Pancreas (tissue), 10 donors: ENCODE data around the gene RAD9A. TPM values are rescaled to one million over a fixed set of nuclear protein-coding genes. Genes with fewer than 3 reads are reported as not detected.
A peak's percentile ranks its signal among the peaks of the same experiment; 100 is the strongest.

Experiments
- ATAC-seq, 4 donors: fragments of 200-7000 bp; cut with Tn5 transposase; one replicate each; pipeline versions ENCODE4 v1.8.0 to v1.9.1; 2020; ENCODE audit warnings: mild to moderate bottlenecking in 4 of 4, moderate library complexity in 4 of 4
- DNase-seq, 6 donors: peaks; one replicate each; pipeline ENCODE4 v3.0.0-alpha.2; 2020
- FAIRE-seq: peaks from 2 replicates; lab custom pipeline; 2012; peaks lifted over from hg19 to GRCh38; lab: Jason Lieb, UNC
- H3K27ac ChIP-seq, 4 donors: fragments of 200-600 bp; sonication (generic); 1 replicate in 3 of 4; 2 replicates in 1 of 4; pipeline versions ENCODE4 v1.5.0 to v1.8.0; 2020
- H3K27me3 ChIP-seq, 4 donors: fragments of 200-600 bp; one replicate each; pipeline ENCODE4 v1.8.0; 2021
- H3K36me3 ChIP-seq, 3 donors: fragments of 200-600 bp; sonication (generic) in 1 of 3; one replicate each; pipeline versions ENCODE4 v1.5.0 to v1.8.0; 2020 to 2021
- H3K4me1 ChIP-seq, 3 donors: fragments of 200-600 bp; one replicate each; pipeline ENCODE4 v1.8.0; 2021
- H3K4me3 ChIP-seq, 4 donors: fragments of 200-600 bp; sonication (generic) in 2 of 4; one replicate each; pipeline versions ENCODE4 v1.5.0 to v1.8.0; 2020 to 2021
- H3K9me3 ChIP-seq, 4 donors: fragments of 200-600 bp; one replicate each; pipeline ENCODE4 v1.8.0; 2021
- WGBS, 2 donors: extraction: QIAGEN DNeasy Blood & Tissue Kit; methylation state at CpG; one replicate each; pipeline ENCODE4 v1.1.7; 2013; 5-methylcytosine and 5-hydroxymethylcytosine counted together
- intact Hi-C, 3 donors: fragments of 100-400 bp; cut with DNase I; formaldehyde crosslinking; loops; one replicate each; pipeline versions ENCODE4 v1.11.1 to v1.14.2; 2022
- polyA plus RNA-seq, 2 donors: library from polyadenylated mRNA; stranded (reverse); fragments of 200-250 nt; gene quantifications; one replicate each; pipeline ENCODE4 v1.2.3, GENCODE V29; 2013
- total RNA-seq, 6 donors: library from RNA; stranded (reverse); fragmentation: NEBNext Ultra II Directional in 4 of 6; extraction: Animal tissue kit (Norgen Biotek cat#: 25700) in 4 of 6; gene quantifications; one replicate each; pipeline versions ENCODE4 v1.2.1 to v1.2.4, GENCODE V29; 2021 to 2023
- TF ChIP-seq, protein P1 (sequence below), 4 donors: fragments of 200-600 bp; sonication (generic) in 3 of 4; IDR thresholded peaks; one replicate each; pipeline versions ENCODE4 v1.5.0 to v1.8.0; 2021; ENCODE audit warnings: antibody characterized with exemption in 4 of 4
- donor health status: healthy with polysubstance abuse.
- donor health status: DM: no; HTN: no; CAD: no; lungs with moderate emphysema.
- donor health status: DM: no; HTN: no; CAD: no.
- donor health status: control.
- donor health status: control.
- donor health status: Bipolar disorder and iron deficiency.
- donor health status: DM: yes; HTN: yes; CAD: no.
- donor health status: DM: no; HTN: no; CAD: no.
- donor health status: DM: no; HTN: no; CAD: no.
- donor health status: DM: yes; HTN: yes; CAD: no.

RAD9A gene
- total and polyA plus RNA-seq, 8 donors, result 9.4 to 45.2 (median 15.0) TPM

DNA sequence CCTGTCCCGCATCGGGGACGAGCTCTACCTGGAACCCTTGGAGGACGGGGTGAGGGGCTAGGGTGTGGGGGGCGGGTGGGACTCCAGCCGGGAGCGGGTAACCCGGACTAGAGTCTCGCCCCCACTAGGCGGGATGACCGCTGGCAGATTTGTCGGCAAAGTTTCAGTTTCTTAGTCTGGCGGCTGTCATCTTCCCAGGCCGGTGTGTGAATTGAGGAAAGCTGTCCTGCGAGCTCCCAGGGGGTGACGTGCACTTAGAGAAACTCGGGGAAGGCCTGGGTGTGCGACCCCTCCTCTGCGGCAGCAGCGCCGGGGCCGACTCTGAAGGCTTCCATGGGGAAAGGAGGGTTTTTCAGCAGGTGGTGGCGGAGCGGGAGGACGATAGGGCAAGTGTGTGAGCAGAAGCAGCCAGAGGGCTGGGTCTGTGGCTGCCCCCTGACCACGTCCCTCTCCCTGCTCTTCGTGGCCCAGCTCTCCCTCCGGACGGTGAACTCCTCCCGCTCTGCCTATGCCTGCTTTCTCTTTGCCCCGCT is 463 bp downstream of the RAD9A start:
- Histone ChIP-seq H3K9me3 (no peaks in the 10 kb centered on the region), H3K27me3 (no peaks in the 10 kb centered on the region), H3K27ac (peak overlapping the region; percentile 41 to 80 (median 76)), H3K4me3 (peak overlapping the region; percentile 70 to 88 (median 82)), H3K36me3 (peaks cover 0 to 1% (median 0%) of the 10 kb centered on the region in 3 donors), H3K4me1 (peaks cover 0 to 9% (median 0%) of the 10 kb centered on the region in 3 donors)
- no peak for FAIRE-seq
- intact Hi-C loops, result no loop called here
- TF ChIP-seq, protein P1, sequence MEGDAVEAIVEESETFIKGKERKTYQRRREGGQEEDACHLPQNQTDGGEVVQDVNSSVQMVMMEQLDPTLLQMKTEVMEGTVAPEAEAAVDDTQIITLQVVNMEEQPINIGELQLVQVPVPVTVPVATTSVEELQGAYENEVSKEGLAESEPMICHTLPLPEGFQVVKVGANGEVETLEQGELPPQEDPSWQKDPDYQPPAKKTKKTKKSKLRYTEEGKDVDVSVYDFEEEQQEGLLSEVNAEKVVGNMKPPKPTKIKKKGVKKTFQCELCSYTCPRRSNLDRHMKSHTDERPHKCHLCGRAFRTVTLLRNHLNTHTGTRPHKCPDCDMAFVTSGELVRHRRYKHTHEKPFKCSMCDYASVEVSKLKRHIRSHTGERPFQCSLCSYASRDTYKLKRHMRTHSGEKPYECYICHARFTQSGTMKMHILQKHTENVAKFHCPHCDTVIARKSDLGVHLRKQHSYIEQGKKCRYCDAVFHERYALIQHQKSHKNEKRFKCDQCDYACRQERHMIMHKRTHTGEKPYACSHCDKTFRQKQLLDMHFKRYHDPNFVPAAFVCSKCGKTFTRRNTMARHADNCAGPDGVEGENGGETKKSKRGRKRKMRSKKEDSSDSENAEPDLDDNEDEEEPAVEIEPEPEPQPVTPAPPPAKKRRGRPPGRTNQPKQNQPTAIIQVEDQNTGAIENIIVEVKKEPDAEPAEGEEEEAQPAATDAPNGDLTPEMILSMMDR (IDR thresholded peaks at IDR 0.05), result no peak
- peak in 2 of 6 donors; percentile 61 to 81 for DNase-seq
- peak; percentile 4 to 27 (median 13) for ATAC-seq
- 3 to 4% methylated on average over 26 to 31 of the region's 31 CpGs for WGBS, 2 donors

DNA sequence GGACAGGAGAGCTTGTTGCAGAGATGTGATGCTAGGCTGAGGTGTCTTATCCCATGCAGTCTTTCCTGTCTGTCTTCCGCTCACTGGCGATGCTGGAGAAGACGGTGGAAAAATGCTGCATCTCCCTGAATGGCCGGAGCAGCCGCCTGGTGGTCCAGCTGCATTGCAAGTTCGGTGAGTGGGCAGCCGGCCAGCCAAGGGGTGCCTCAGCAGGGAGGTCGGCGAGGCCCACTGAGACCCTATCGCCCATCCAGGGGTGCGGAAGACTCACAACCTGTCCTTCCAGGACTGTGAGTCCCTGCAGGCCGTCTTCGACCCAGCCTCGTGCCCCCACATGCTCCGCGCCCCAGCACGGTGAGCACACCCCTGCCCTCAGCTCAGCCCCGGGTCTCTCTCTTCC is 1.7 kb downstream of the RAD9A start:
- H3K27ac ChIP-seq, result no peak overlapping the region
- TF ChIP-seq, protein P1 (IDR thresholded peaks at IDR 0.05), result no peak
- peaks cover 0 to 9% (median 0%) of the 10 kb centered on the region in 3 donors for H3K4me1 ChIP-seq
- no peak overlapping the region for H3K4me3 ChIP-seq
- WGBS, 2 donors, result 91 to 94% methylated on average over 18 of the region's 18 CpGs
- no peaks in the 10 kb centered on the region for H3K9me3 ChIP-seq
- DNase-seq, result peak in 2 of 6 donors; percentile 62 to 84
- ATAC-seq, result no peak
- peaks cover 3 to 13% (median 4%) of the 10 kb centered on the region in 3 donors for H3K36me3 ChIP-seq
- no peak for FAIRE-seq
- H3K27me3 ChIP-seq, result no peaks in the 10 kb centered on the region
- intact Hi-C loops, result no loop called here

DNA sequence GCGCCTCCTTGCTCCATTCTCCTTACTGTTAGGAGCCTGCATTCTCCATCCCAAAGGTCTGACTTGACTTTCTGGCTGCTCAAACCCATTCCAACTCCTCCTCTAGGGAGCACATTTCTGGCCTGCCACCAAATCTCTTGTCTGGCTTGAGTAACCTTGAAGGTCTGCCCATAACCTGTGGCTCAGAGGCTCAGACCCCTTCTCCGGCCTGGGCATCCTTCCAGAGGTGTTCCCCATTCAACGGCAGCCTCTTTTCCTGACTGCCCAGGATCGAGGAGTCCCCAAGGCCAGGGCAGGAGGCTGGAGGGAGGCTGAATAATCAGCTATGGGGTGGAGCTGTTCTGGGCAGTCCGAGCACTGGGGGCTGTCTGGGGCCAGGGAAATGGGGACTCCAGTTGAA is 2.2 kb downstream of the RAD9A start:
- Histone ChIP-seq H3K36me3 (peaks cover 3 to 18% (median 4%) of the 10 kb centered on the region in 3 donors), H3K4me3 (no peak overlapping the region), H3K9me3 (no peaks in the 10 kb centered on the region), H3K27ac (no peak overlapping the region), H3K4me1 (peaks cover 0 to 9% (median 0%) of the 10 kb centered on the region in 3 donors), H3K27me3 (no peaks in the 10 kb centered on the region)
- FAIRE-seq (no peak), DNase-seq (peak in 1 of 6 donors; percentile 43), ATAC-seq (no peak)
- TF ChIP-seq, protein P1 (IDR thresholded peaks at IDR 0.05), result no peak
- WGBS, 2 donors, result 49 to 51% methylated on average over 5 of the region's 5 CpGs
- intact Hi-C loops, result no loop called here

DNA sequence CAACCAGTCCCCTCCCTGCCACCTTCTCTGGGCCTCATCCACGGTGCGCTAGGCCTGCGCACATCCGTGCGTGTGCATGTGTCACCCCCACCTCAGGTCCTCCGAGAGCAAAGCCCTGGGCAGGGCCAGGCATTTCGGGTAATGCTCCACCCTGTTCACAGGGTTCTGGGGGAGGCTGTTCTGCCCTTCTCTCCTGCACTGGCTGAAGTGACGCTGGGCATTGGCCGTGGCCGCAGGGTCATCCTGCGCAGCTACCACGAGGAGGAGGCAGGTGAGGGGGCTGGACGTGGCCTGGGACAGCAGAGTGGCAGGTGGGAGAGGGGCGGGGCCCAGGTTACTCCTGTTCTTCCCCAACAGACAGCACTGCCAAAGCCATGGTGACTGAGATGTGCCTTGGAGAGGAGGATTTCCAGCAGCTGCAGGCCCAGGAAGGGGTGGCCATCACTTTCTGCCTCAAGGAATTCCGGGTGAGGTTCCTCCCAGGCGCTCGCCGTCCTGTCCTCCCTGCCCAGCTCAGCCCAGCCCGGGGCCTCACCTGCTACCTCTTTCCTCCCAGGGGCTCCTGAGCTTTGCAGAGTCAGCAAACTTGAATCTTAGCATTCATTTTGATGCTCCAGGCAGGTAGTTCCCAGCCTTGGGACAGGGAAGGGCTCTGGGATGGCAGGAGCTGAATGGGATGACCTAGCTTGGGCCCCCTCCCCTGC is 3.9 kb downstream of the RAD9A start:
- 85 to 87% methylated on average over 17 to 19 of the region's 19 CpGs for WGBS, 2 donors
- Histone ChIP-seq H3K36me3 (peaks cover 3 to 23% (median 4%) of the 10 kb centered on the region in 3 donors), H3K27me3 (no peaks in the 10 kb centered on the region), H3K27ac (no peak overlapping the region), H3K4me1 (peaks cover 0 to 15% (median 7%) of the 10 kb centered on the region in 3 donors), H3K4me3 (no peak overlapping the region), H3K9me3 (no peaks in the 10 kb centered on the region)
- ATAC-seq, result no peak
- intact Hi-C loops, result no loop called here
- TF ChIP-seq, protein P1 (IDR thresholded peaks at IDR 0.05), result no peak
- no peak for FAIRE-seq
- DNase-seq, result peak in 1 of 6 donors; percentile 66

DNA sequence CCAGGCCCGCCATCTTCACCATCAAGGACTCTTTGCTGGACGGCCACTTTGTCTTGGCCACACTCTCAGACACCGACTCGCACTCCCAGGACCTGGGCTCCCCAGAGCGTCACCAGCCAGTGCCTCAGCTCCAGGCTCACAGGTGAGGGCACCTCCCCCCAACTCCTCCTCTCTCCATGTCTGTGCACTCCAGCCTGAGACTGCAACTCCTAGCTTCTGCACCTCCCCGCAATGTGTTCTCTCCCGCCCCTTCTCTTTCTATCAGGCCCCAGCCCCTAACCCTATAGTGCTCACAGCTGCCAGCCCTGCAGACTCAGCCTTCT is 4.4 kb downstream of the RAD9A start:
- intact Hi-C loops, result no loop called here
- FAIRE-seq (no peak), DNase-seq (peak in 1 of 6 donors; percentile 47), ATAC-seq (no peak)
- Histone ChIP-seq H3K4me1 (peaks cover 0 to 11% (median 7%) of the 10 kb centered on the region in 3 donors), H3K36me3 (peaks cover 3 to 23% (median 4%) of the 10 kb centered on the region in 3 donors), H3K27me3 (no peaks in the 10 kb centered on the region), H3K9me3 (no peaks in the 10 kb centered on the region), H3K27ac (no peak overlapping the region), H3K4me3 (no peak overlapping the region)
- TF ChIP-seq, protein P1 (IDR thresholded peaks at IDR 0.05), result no peak
- WGBS, 2 donors, result 90 to 97% methylated on average over 7 of the region's 7 CpGs
